GM12892 (cell line): ENCODE results near the gene KIAA1328.

Experiments
- POLR2A ChIP-seq: IDR thresholded peaks from 2 replicates; pipeline ENCODE4 v1.6.1; 2011; ENCODE audit warnings: low read depth, low read length, control low read depth
- POLR2AphosphoS5 ChIP-seq: IDR thresholded peaks from 2 replicates; pipeline ENCODE4 v1.6.1; 2011; ENCODE audit warnings: low read depth, low read length, control low read depth
- TAF1 ChIP-seq: IDR thresholded peaks from 2 replicates; pipeline ENCODE4 v1.6.1; 2011; ENCODE audit warnings: low read depth, mild to moderate bottlenecking, control low read depth, low read length, borderline replicate concordance

DNA sequence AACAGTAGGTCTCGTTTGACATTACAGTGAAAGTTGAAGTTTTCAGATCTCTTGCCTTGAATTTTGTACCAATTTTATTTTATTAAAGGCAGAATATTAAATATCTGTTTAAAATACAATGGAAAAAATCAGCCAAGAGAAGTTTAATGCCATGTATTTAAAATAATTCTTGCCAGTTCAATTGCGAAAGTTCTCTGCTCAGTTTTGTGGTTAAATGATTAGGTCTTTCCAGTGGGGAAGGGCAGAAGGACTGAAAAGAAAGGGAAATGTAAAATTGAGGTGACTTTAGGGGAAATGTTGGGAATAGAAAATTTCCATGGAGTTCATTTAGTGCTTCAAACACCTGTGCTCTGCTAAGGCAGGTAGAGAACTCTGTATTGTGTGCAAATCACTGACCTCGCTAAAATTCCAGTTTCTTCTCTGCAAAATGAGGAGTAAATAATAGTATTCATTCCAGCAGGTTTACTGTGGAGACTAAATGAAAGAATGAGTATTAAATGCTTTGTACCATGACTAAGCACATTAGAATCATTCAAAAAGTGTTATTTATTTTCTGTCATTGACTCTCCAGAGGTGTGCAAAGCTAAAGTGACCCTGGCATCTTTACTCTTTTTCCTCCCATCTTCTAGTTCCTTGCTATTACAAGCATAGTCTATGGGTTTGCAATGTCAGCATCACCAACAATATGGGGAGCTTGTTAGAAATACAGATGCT, 74.4 kb downstream of the KIAA1328 start:
- TF ChIP-seq POLR2AphosphoS5 (no peak), TAF1 (no peak), POLR2A (no peak)
